ENCODE measurements around the gene JMJD1C. TPM values are rescaled to one million over a fixed set of nuclear protein-coding genes. Genes with fewer than 3 reads are reported as not detected.

Gene JMJD1C
- polyA plus RNA-seq, 2 of the 4 experiments (the other 2 are of a cell fraction): 15.9 to 47.2 TPM

- POLR2A ChIA-PET: no interaction called here
Measured at GRCh38 chr10:63410633-63411032, 55.1 kb downstream of the JMJD1C start.

GRCh38 chr10:63409465-63410027 is 56.2 kb downstream of the JMJD1C start:
- no peak for TF ChIP-seq FOSB (CRISPR knock-in tag; IDR thresholded peaks at IDR 0.05)
- no peak for TF ChIP-seq RNF2 (IDR thresholded peaks at IDR 0.05; ENCODE audit: borderline replicate concordance, low read depth)
- no peak for TF ChIP-seq MAZ (IDR thresholded peaks at IDR 0.05; ENCODE audit: borderline replicate concordance, low read depth, low read length)
- ATAC-seq: peak; percentile 24 to 39; a peak in 2 of 6 replicates
- no peak for DNase-seq (ENCODE audit: low read depth in 1 of 2, low spot score in 1 of 2)
- Histone ChIP-seq H3K9me3 (no peaks in the 10 kb centered on the region), H3K4me3 (no peak overlapping the region), H3K4me1 (peaks cover 38% of the 10 kb centered on the region; the same call in 2 of the 3 replicates), H3K4me2 (peak overlapping the region; percentile 4; the same call in 1 of the 3 replicates), H3K27ac (no peak overlapping the region)
- no peak for FAIRE-seq
- ChIA-PET POLR2A (no interaction called here), CTCF (interaction anchor here (1.0 kb wide), 1 partner anchor 187 kb away, joined by 3 read pairs; no protein-coding TSS in a partner anchor)
- 83% methylated on average over 2 of the region's 2 CpGs for WGBS (ENCODE audit: missing lambda C conversion rate)

More at GRCh38 chr10:63410633-63411032, 55.1 kb downstream of the JMJD1C start:
- H3K27ac ChIP-seq: no peak overlapping the region
- no peak overlapping the region for H3K4me2 ChIP-seq
- ATAC-seq (no peak), FAIRE-seq (no peak), DNase-seq (ENCODE audit: low read depth in 1 of 2, low spot score in 1 of 2) (no peak)
- H3K4me1 ChIP-seq: peaks cover 49% of the 10 kb centered on the region
- no peak for TF ChIP-seq ZNF302 (CRISPR knock-in tag; IDR thresholded peaks at IDR 0.05)
- no peak for TF ChIP-seq USF2 (IDR thresholded peaks at IDR 0.05)
- TF ChIP-seq ESRRA (IDR thresholded peaks at IDR 0.05; ENCODE audit: borderline replicate concordance, low read length): no peak
- 89% methylated on average over 1 of the region's 1 CpG for WGBS (ENCODE audit: missing lambda C conversion rate)
- H3K9me3 ChIP-seq: no peaks in the 10 kb centered on the region
- CTCF ChIA-PET: interaction anchor here (1.2 to 1.4 kb wide), 2 partner anchors 20 to 23 kb away, joined by 3 read pairs; no protein-coding TSS in a partner anchor
- H3K4me3 ChIP-seq: no peak overlapping the region

- Histone ChIP-seq H3K9me3 (no peaks in the 10 kb centered on the region), H3K4me1 (peaks cover 24% of the 10 kb centered on the region; the same call in 2 of the 3 replicates), H3K4me3 (no peak overlapping the region), H3K4me2 (no peak overlapping the region), H3K27ac (no peak overlapping the region)
- DNase-seq (ENCODE audit: low read depth in 1 of 2, low spot score in 1 of 2) (no peak), ATAC-seq (no peak), FAIRE-seq (no peak)
- no peak for TF ChIP-seq HEYL (CRISPR knock-in tag; IDR thresholded peaks at IDR 0.05)
- ChIA-PET CTCF (no interaction called here), POLR2A (no interaction called here)
- WGBS (ENCODE audit: missing lambda C conversion rate): 95% methylated on average over 1 of the region's 1 CpG
Measured at GRCh38 chr10:63407136-63407662, 58.6 kb downstream of the JMJD1C start.

- Histone ChIP-seq H3K4me3 (no peak overlapping the region), H3K4me2 (no peak overlapping the region), H3K9me3 (no peaks in the 10 kb centered on the region), H3K27ac (no peak overlapping the region), H3K4me1 (no peaks in the 10 kb centered on the region)
- POLR2A ChIA-PET: no interaction called here
- DNase-seq (ENCODE audit: low read depth in 1 of 2, low spot score in 1 of 2): no peak
- TF ChIP-seq ZSCAN20 (CRISPR knock-in tag; IDR thresholded peaks at IDR 0.05): no peak
- no peak for TF ChIP-seq PBX3 (IDR thresholded peaks at IDR 0.05)
- no peak for TF ChIP-seq REST (IDR thresholded peaks at IDR 0.05)
- no peak for TF ChIP-seq SREBF2 (IDR thresholded peaks at IDR 0.05)
- no peak for TF ChIP-seq CBX2 (IDR thresholded peaks at IDR 0.05; ENCODE audit: borderline replicate concordance, low read depth)
- TF ChIP-seq FOXS1 (CRISPR knock-in tag; IDR thresholded peaks at IDR 0.05): no peak
- no peak for TF ChIP-seq EP300 (IDR thresholded peaks at IDR 0.05)
- no peak for TF ChIP-seq E2F6 (IDR thresholded peaks at IDR 0.05; ENCODE audit: borderline replicate concordance, low read depth)
- no peak for TF ChIP-seq ATOH8 (CRISPR knock-in tag; IDR thresholded peaks at IDR 0.05; ENCODE audit: low read depth)
- no peak for TF ChIP-seq CHD4 (IDR thresholded peaks at IDR 0.05; ENCODE audit: borderline replicate concordance)
- no peak for ATAC-seq
- CTCF ChIA-PET: no interaction called here
- peak; percentile 73 for FAIRE-seq
- 83% methylated on average over 7 of the region's 7 CpGs for WGBS (ENCODE audit: missing lambda C conversion rate)
Measured at GRCh38 chr10:63396133-63396761, 69.5 kb downstream of the JMJD1C start.
